HG02759 (cell line): Measurements from ENCODE around the gene FNTB.
"Not testable (repeated sequence)": the region's sequence is repeated elsewhere in the genome, so short reads cannot be mapped to it uniquely, and the experiment has no call there.

ENCODE experiments used
- ATAC-seq: cut with Tn5 transposase; IDR thresholded peaks from one replicate; pipeline ENCODE4 v1.9.1; 2021; ENCODE audit warnings: mild to moderate bottlenecking, moderate library complexity; ENCODE audit not compliant: unreplicated experiment

FNTB gene

DNA sequence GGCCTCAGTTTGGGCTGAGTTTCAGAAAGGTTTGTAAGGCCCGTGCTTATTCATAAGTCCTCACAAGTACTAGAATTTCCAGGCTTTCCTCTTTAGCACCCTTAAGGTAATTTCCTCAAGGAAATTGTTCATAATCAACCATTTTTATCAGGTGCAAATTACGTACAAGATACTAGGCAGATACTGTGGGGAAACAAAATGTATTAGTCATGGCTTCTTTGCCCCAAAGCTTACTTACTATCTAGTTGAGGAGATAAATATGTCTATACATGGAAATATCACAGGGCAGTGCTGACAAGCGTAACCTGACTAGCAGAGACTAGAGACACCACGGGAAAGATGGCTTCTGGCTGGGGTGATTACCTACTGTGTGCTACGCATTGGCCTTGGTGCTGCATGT, 93.1 kb downstream of the FNTB start:
- no peak for ATAC-seq

- ATAC-seq: no peak
These were observed 94.5 kb downstream of the FNTB start for GRCh38 chr14:65080960-65081747.

DNA sequence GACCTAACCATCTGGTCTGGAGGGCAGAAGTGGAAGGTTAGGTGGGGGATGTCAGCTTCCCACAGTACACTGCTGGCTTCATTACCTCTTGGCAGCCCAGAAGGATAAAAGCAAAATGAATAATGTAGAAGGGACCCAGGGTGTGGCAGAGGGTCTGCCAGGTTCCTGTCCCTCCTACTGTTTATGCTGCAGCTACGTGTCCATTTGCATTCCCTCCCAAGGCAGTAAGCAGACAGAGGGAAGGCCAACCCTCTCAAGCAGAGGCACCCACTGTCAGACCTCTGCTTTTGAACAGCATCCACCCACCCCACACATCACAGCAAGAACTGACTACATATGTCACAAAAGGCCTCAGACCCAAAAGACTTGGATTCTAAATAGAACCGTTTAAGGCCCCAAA, 96.2 kb downstream of the FNTB start:
- no peak for ATAC-seq

DNA sequence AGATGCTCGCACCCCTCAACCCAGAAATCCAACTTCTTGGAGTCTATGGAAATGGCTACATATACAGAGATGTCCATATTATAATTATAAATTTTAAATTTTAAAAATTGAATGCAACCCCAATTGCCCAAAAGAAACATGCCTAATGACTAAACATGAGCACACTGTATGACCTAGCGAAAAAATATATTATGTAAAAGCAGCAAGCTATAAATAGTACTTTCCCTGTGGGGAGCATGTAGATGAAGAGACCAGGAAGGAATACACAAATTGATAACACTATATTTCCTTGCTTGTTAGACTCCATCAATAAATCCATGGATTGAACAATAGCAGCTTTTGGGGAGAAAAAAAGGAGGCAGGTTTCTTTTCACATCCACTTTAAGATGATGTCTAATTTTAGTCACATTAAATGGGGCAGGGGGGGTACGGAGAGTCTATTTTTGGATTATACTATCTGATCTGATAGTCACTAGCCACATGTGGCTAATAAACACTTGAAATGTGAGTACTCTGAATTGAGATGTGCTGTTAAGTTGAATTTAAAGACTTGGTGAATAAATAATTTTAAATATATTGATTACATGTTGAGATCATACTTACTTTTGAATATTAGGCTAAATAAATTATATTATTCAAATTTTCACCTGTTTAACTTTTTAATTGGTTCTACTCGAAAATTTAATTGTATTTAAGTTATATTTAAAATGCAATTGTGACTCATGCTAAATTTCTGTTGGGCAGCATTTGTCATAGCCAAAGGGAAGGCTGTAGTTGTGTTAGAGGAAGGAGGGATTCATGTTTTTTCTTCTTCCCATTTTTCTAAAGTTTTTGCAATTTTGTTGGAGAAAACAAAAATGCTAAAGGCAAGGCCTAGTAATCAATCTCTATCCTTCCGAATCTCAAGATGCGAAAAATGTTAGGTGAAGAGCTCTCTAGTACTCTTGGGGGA, 98.1 kb downstream of the FNTB start:
- ATAC-seq: no peak

DNA sequence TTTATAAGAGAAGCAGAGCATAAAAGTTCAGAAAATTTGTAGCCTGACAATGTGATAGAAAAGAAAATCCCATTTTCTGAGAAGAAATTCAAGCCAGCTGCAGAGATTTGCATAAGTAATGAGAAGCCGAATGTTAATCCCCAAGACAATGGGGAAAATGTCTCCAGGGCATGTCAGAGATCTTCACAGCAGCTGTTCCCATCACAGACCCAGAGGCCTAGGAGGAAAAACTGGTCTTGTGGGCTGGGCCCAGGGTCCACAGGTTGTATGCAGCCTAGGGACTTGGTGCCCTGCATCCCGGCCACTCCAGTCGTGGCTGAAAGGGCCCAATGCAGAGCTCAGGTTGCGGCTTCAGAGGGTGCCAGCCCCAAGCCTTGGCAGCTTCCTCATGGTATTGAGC, 100.0 kb downstream of the FNTB start:
- ATAC-seq: not testable (repeated sequence)

GRCh38 chr14:65087835-65088234, 101.1 kb downstream of the FNTB start:
- not testable (repeated sequence) for ATAC-seq

- ATAC-seq: no peak
These were observed 105.7 kb downstream of the FNTB start for GRCh38 chr14:65092349-65092748.

DNA sequence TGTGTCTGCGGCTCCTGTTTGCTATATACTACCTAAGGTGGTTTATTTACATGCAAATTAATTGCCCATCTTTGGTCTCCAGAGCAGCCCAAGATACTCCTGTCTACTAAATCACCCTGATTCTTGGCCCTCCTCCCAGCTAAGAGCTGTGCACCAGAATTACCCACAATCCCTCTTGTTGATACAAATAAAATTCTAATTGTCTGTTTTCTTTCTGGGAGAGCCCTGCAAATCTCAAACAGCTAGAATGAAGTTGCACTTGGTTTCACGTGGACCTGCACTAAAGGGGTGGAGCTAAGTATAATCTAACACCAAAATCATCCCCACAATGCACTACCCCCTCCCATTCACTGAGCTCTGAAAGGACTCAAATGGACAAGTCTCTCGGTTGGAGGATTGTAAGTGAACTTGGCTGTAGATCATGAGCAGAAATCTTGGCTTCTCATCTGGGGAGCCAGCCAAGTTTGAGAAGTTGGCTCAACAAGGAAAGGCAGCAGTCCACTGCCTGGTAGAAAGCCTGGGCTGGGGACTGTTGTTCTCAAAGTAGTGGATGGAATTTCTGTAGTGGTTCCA, 109.0 kb downstream of the FNTB start:
- ATAC-seq: no peak

DNA sequence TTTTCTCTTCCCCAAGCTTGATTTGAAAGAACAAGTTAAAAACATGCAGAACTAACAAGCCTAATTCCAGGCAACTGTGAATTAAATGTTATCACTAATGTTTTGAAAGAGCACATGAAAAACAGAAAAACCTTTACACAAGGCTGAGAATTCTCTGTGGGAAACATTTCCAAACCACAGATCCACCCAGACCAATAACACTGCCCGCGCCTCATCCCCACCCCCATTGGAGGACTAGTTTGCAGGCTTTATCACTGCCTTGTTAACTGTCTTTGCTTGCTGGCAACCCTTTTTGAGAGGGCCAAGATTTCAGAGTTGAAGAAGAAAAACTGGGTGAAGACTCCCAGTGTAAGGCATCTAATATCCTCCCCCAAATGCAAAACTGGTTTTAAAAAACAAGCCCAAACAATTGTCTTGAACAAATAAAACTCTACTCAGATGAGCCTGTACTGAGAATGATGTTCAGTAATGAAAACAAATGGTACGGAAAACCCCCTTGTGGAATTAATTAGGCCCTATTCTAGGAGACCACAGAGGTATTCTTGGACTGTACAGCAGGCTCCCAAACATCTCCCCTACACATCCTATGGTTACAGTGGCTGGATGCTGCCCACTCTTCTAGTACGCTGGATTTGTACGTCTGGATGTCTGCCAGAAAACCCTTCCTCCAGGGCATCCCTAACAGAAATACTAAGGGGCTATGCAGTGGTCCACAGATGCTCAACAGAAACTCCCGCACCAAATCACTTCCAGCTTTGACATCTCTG, 109.8 kb downstream of the FNTB start:
- ATAC-seq: no peak

- no peak for ATAC-seq
These were observed 111.9 kb downstream of the FNTB start for GRCh38 chr14:65098586-65098985.

GRCh38 chr14:65100922-65101541, 114.3 kb downstream of the FNTB start:
- ATAC-seq: no peak

DNA sequence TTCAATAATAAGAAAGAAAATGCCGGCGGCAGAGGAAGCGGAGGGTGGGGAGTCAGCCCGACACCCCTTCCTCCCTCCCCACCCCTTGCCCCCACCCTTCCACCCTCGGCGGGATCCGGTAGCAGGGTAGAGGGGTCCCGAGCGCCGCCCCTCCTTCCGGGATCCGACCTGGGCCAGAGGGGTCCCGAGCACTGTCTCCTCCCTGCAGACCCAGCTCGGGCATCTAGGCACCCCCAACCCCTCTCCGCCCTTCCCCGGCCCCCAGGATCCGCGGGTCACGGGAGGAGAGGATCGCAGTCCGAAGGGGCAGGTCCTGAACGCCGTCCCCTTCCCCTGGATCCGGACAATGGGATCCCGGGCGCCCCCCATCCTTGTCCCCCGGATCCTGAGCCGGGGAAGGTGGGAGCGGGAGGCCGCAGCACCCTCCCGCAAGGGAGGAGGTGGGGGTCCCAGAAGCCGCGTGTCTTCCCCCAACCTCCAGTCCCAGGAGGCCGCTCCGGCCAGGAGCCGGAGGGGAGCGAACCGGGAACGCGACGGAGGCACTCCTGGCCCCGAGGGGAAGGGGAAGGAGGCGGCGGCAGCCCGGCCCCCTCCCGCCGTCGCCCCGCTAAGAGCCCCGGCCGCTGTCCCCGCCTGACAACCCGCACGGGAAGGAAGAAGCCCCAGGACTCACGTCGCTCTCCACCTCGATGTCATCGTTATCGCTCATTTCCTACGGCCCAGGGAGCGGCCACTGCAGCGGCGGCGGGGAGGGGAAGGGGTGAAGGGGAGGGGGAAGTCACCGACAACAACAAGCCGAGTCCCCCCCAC, 115.1 kb downstream of the FNTB start:
- peak; percentile 0 for ATAC-seq

DNA sequence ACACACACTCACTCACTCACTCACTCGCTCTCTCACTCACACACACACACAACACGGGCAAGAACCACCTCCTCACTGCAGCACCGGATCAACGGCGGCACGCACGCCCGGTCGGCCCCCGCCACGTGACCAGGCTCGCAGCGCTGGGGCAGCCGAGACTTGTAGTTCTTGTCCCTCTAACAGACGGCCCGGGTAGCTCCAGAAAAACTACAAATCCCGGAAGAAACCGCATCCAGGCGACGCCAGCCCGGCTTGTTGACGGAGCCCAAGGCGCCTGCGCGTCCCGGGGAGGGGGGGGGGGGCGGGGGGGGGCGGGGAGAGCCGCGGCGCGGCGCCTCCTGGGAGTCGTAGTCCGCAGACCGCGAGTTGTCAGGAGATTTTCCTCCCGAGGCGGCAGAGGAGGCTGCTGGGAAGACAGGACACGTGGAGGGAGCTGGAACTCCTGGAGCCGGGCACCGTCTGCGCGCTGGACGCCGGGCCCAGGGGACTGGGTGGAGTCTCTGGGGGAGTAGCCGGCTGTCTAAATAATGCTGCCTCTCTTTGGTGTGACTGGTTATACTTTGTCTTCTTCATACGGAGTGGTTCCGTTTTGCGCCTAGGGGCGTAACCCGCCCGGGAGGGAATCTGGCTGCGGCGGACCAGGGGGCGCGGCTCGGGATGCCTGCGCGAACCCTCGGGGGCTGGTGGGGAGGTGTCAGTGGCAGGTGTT, 115.9 kb downstream of the FNTB start, which contains the start of gene MAX:
MAX (minus strand) TSS at position 77 of the 709 bp plus-strand sequence. CDS start 178 bp downstream, outside the sequence.
- ATAC-seq: peak; percentile 92

- ATAC-seq: no peak
These were observed 116.6 kb downstream of the FNTB start for GRCh38 chr14:65103150-65103760.

GRCh38 chr14:65104791-65105190, 118.1 kb downstream of the FNTB start:
- no peak for ATAC-seq

DNA sequence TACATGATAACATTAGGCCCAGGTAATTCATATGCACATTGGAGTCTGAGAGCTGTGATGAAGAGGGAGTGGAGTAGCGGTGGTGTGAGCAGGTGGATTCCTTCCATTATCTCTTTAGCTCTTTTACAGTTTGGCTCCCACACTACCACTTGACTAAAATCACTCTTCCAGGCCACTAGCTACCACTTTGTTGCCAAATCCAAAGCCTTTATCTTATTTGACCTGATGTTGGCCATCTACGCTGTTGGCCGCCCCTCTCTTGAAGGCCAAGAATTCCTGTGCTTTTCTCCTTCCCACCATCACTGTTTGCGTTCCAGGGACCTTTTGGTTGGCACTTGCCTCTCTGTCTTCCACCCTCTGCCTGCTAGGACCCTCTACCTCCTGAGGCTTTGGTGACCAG, 119.6 kb downstream of the FNTB start:
- ATAC-seq: no peak

DNA sequence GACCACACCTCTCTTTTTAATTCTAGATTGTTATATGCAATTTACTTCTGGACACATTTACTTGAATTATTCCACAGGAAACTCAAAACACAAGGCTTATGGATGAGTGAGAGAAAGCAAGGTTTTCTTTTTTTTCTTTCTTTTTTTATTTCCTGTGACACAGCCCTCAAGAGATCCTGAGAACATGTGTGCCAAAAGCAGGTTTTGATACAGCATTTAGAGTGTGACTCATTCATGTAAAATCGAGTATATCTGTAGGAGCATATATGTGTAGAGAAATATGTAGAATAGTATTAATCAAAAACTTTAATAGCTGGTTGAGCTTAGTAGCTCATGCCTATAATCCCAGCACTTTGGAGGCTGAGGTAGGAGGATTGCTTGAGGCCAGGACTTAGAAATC, 120.0 kb downstream of the FNTB start:
- ATAC-seq: no peak

DNA sequence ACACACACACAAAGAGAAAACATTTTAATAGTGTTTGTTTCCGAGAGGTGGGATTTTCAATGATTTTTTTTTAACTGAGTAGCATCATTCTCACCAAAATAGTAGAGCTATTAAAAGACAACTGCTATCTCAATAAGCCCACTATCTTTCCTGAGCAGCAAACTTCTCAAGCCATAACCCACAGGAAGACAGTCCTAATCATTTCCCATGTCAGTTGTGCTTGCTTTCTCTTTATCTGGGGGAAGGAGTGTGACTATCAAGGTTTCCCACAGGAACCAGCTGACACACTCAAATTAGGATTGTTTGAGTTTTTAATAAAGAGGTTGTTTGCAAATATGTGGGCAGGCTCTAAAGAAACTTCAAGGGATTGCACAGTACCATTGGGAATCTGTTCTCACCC, 120.5 kb downstream of the FNTB start:
- ATAC-seq: no peak
